Activated naive CD4-positive, alpha-beta T cell treated with anti-CD3 and anti-CD28 coated beads, Interleukin-2, amount 50 U/mL, for 72 hours (primary cell): ENCODE data around the gene NEK1. TPM values are rescaled to one million over a fixed set of nuclear protein-coding genes. Genes with fewer than 3 reads are reported as not detected.
"Not testable (repeated sequence)": the region's sequence is repeated elsewhere in the genome, so short reads cannot be mapped to it uniquely, and the experiment has no call there.

ENCODE experiments used
- ATAC-seq, 2 donors: fragments of 150-1000 bp; cut with Tn5 transposase; 2 replicates each; pipeline ENCODE4 v1.10.0; 2021; ENCODE audit warnings: mild to moderate bottlenecking in 2 of 2, moderate library complexity in 2 of 2
- DNase-seq, 2 donors: peaks; one replicate each; pipeline ENCODE4 v3.0.0; 2021 to 2022; ENCODE audit warnings: low spot score in 2 of 2
- H3K27ac Mint-ChIP-seq, 2 donors: one replicate each; pipeline ENCODE4 v1.8.0; 2022; ENCODE audit warnings: mild to moderate bottlenecking in 2 of 2, mixed read lengths in 2 of 2
- H3K36me3 Mint-ChIP-seq, 2 donors: one replicate each; pipeline ENCODE4 v1.8.0; 2022; ENCODE audit warnings: mixed read lengths in 2 of 2
- H3K9me3 Mint-ChIP-seq, 2 donors: one replicate each; pipeline ENCODE4 v1.8.0; 2022; ENCODE audit warnings: mixed read lengths in 2 of 2
- total RNA-seq, 2 donors: library from RNA; stranded (reverse); gene quantifications; one replicate each; pipeline ENCODE4 v1.2.3, GENCODE V29; 2022

Gene NEK1
- total RNA-seq, 2 donors from 2014 or later: 9.1 to 13.7 TPM

GRCh38 chr4:169640261-169640870 is 28.0 kb upstream of the NEK1 start:
- Mint-ChIP-seq H3K36me3 (peaks cover 21% of the 10 kb centered on the region in 2 donors), H3K9me3 (no peaks in the 10 kb centered on the region), H3K27ac (no peak overlapping the region)
- DNase-seq (no peak), ATAC-seq (no peak)

DNA sequence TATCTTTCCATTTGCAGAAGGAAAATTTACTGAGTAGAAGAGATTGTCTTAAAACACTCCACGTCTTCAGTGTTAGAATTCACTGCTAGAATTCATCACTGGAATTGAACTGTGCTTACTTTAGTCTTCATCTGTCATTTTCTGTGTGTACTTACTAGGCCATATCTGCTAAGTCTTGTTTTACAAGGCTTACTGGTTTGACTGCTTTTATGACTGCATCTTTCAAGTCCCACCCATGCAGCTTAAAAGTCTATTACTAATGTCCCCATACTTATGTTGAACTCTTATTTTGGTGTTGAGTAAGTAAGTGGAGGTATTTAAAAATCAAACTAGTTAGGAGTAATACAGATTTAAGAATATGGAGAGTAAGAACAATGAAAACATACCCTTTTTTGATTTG is 22.6 kb upstream of the NEK1 start:
- no peaks in the 10 kb centered on the region for H3K9me3 Mint-ChIP-seq
- H3K27ac Mint-ChIP-seq: no peak overlapping the region
- DNase-seq: no peak
- ATAC-seq: no peak
- H3K36me3 Mint-ChIP-seq: peaks cover 15 to 16% of the 10 kb centered on the region in 2 donors

DNA sequence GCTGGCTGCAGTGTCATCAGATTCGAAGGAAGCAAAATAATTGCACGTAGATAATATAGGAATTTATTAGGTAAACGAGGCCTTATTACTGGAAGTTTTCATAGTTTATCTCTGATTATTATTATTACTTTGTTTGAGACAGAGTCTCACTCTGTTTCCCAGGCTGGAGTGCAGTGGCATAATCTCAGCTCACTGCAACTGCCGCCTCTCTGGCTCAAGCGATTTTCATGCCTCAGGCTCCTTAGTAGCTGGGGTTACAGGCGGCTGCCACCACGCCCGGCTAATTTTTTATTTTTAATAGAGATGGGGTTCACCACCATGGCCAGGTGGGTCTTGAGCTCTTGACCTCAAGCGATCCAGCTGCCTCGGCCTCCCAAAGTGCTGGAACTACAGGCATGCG is 20.5 kb upstream of the NEK1 start:
- no peaks in the 10 kb centered on the region for H3K9me3 Mint-ChIP-seq
- DNase-seq: no peak
- peaks cover 11 to 12% of the 10 kb centered on the region in 2 donors for H3K36me3 Mint-ChIP-seq
- peak overlapping the region in 1 of 2 donors; percentile 39 for H3K27ac Mint-ChIP-seq
- no peak for ATAC-seq

DNA sequence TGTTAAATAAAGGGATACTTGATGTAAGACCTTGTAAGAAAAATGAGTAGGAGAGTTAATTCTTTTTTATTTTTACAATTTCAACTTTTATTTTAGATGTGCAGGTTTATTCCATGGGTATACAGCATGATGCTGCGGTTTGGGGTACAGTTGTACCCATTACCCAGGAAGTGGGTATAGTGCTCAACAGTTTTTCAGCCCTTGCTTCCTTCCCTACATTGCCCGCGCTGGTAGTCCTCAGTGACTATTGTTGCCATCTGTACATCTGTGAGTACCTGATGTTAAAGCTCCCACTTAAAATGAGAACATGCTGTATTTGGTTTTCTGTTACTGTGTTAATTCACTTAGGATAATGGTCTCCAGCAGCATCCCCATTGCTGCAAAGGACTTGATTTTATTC is 17.7 kb upstream of the NEK1 start:
- Mint-ChIP-seq H3K36me3 (peaks cover 0 to 9% of the 10 kb centered on the region in 2 donors), H3K27ac (no peak overlapping the region), H3K9me3 (no peaks in the 10 kb centered on the region)
- DNase-seq (no peak), ATAC-seq (no peak)

DNA sequence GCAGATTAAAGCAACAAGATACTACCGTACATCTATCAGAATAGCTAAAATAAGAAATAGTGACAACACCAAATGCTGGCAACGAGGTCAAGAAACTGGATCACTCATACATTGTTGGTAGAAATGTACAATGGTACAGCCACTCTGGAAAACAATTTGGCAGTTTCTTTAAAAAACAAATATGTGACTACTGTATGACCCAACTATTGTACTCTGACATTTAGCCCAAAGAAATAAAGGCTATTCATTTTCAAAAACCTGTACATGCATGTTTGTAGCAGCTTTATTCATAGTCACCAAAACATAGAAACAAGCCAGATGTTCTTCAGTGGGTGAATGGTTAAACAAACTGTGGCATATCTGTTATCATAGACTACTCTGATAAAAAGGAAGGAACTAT is 16.2 kb upstream of the NEK1 start:
- Mint-ChIP-seq H3K36me3 (peaks cover 0 to 12% of the 10 kb centered on the region in 2 donors), H3K27ac (no peak overlapping the region), H3K9me3 (no peaks in the 10 kb centered on the region)
- DNase-seq (no peak), ATAC-seq (no peak)

DNA sequence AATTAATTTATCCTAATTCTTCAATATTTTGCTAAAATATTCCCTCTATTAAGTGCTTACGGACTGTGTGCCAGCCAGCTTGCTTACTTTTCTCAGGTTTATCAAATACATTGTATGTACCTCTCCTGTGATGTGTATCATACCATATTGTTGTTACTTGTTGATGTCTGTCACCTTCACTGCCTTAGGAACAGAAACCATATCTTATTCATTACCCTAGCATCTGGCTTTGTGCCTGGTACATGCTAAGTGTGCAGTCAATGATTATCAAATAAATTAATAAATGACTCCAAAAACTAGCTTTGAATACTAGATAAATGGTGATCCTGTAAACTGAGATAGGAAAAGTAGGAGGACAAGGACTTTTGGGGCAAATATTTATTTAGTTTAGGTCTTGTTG is 14.9 kb upstream of the NEK1 start:
- Mint-ChIP-seq H3K36me3 (peaks cover 0 to 12% of the 10 kb centered on the region in 2 donors), H3K27ac (peak overlapping the region; percentile 61 to 73), H3K9me3 (no peaks in the 10 kb centered on the region)
- ATAC-seq (no peak), DNase-seq (no peak)

DNA sequence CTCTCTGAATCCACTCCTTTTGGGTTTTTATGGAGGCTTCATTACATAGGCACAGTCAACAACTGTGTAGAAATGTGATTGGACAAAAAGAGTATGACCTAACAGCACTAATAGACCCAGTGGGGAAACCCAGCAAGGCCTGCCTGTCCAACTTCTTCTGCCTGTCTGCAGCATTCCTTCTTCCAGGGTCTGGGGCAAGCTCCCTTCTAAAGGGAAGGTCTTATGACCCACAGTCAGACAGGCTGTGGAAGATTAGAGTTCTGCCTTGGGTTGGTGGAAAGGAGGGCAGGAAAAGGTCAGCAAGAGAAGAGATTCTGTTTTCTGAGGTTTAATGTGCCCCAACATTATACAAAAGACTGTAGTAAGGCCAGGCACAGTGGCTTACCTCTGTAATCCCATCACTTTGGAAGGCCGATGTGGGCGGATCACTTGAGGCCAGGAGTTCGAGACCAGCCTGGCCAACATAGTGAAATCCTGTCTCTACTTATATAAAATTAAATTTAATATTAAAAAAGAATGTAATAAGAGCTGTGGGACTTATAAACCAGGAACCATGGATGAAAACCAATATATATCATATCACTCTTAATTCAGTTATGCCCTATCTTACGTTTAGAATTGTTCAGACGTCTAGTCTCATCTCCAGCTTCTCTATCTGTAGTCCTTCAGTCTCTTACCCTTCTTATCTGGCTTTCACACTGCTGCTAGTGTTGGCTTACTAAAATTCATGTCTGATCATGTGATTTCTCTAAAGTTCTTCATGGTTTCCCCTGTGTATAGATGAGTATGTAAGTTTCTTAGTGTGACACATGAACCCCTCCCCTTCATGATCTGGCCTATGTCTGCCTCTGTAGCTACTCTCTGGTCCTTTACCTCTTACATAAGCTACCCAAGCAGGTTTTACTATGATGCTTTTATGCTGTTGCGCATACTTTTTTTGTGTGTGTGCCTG is 14.2 kb upstream of the NEK1 start:
- ATAC-seq (peak; percentile 73 to 85), DNase-seq (no peak)
- peak overlapping the region; percentile 40 to 73 for H3K27ac Mint-ChIP-seq

GRCh38 chr4:169625886-169626285 is 13.5 kb upstream of the NEK1 start:
- H3K36me3 Mint-ChIP-seq: peaks cover under 1 to 12% of the 10 kb centered on the region in 2 donors
- H3K9me3 Mint-ChIP-seq: no peaks in the 10 kb centered on the region
- DNase-seq (no peak), ATAC-seq (no peak)
- H3K27ac Mint-ChIP-seq: peak overlapping the region; percentile 40 to 73

More for the DNA sequence above, 14.2 kb upstream of the NEK1 start:
- peaks cover 0 to 12% of the 10 kb centered on the region in 2 donors for H3K36me3 Mint-ChIP-seq
- no peaks in the 10 kb centered on the region for H3K9me3 Mint-ChIP-seq

- Mint-ChIP-seq H3K36me3 (peaks cover 13 to 18% of the 10 kb centered on the region in 2 donors), H3K27ac (peak overlapping the region in 1 of 2 donors; percentile 37)
- not testable (repeated sequence) for H3K9me3 Mint-ChIP-seq, DNase-seq, ATAC-seq
Measured at GRCh38 chr4:169624012-169624411, 11.6 kb upstream of the NEK1 start.

DNA sequence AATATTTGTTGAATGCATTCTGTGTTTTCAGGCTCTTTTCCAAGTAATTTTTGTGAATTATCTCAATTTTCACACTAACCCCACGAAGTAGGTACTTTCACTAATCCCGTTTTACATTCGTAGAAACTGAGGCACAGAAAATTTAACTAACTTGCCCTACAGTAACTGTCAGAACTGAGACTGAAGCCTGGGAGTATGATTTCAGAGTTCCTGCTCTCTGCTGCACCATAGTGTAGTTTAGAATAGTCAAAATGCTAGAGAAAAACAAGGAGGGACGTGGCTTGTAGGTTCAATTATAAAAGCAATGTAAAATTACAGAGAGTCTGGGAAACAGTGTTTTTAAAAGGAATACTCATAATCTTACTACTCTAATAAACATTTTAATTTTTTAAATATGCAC is 10.2 kb upstream of the NEK1 start:
- Mint-ChIP-seq H3K27ac (peak overlapping the region; percentile 44 to 99), H3K36me3 (peaks cover 13 to 18% of the 10 kb centered on the region in 2 donors), H3K9me3 (no peaks in the 10 kb centered on the region)
- ATAC-seq: no peak
- DNase-seq: no peak

GRCh38 chr4:169621731-169622492 is 9.5 kb upstream of the NEK1 start:
- Mint-ChIP-seq H3K27ac (peak overlapping the region; percentile 88 to 99), H3K9me3 (no peaks in the 10 kb centered on the region), H3K36me3 (peaks cover 13 to 18% of the 10 kb centered on the region in 2 donors)
- DNase-seq: peak in 1 of 2 donors; percentile 24
- ATAC-seq: peak; percentile 11 to 60

DNA sequence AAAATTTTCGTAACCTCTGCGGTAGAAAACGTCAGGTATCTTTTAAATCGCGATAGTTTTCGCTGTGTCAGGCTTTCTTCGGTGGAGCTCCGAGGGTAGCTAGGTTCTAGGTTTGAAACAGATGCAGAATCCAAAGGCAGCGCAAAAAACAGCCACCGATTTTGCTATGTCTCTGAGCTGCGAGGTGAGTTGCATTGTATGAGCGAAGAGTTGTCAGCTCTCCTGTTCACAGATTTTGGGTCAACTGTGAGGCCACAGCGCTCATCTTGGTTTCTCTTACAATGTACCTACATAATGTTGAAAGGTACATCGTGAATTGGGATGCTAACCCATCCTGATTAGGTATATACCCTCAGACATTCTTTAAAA is 8.5 kb upstream of the NEK1 start:
- Mint-ChIP-seq H3K9me3 (no peaks in the 10 kb centered on the region), H3K27ac (peak overlapping the region; percentile 96 to 99), H3K36me3 (peaks cover 13 to 17% of the 10 kb centered on the region in 2 donors)
- no peak for ATAC-seq
- no peak for DNase-seq

GRCh38 chr4:169619958-169620879 is 7.8 kb upstream of the NEK1 start, which contains the start of gene CLCN3:
TSS of gene CLCN3 (plus strand) at chr4:169620578. CDS start at chr4:169635929, 15,351 bp downstream.
- DNase-seq (peak; percentile 87 to 96), ATAC-seq (peak; percentile 78 to 88)
- H3K27ac Mint-ChIP-seq: peak within 1 kb of the TSS; percentile 96 to 99
- no peaks in the 10 kb centered on the region for H3K9me3 Mint-ChIP-seq
- H3K36me3 Mint-ChIP-seq: peaks cover 10 to 13% of the 10 kb centered on the region in 2 donors

GRCh38 chr4:169619518-169619957 is 7.2 kb upstream of the NEK1 start:
- peaks cover 7 to 13% of the 10 kb centered on the region in 2 donors for H3K36me3 Mint-ChIP-seq
- peak overlapping the region; percentile 96 to 99 for H3K27ac Mint-ChIP-seq
- DNase-seq (peak in 1 of 2 donors; percentile 33), ATAC-seq (peak in 1 of 2 donors; percentile 13)
- H3K9me3 Mint-ChIP-seq: no peaks in the 10 kb centered on the region

DNA sequence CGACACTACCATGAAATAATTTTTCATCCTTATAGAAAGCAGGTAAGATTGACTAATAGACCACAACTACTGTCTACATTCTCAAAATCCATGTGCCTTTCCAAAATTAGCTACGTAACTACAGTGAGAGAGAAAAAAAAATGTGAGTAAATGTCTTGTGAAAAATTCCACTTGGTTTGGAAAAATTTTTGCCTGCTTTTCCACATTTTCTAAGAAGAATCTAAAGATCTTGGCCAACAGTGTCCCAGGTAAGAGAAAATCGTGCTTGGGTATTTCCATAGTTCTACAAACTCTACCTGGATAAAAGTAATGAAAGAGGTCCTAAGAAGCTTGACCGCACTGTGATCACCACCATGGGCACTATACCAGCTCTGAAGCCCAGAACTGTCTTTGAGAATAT is 6.6 kb upstream of the NEK1 start:
- H3K36me3 Mint-ChIP-seq: peaks cover 7 to 13% of the 10 kb centered on the region in 2 donors
- DNase-seq (no peak), ATAC-seq (no peak)
- peak overlapping the region in 1 of 2 donors; percentile 99 for H3K27ac Mint-ChIP-seq
- no peaks in the 10 kb centered on the region for H3K9me3 Mint-ChIP-seq

DNA sequence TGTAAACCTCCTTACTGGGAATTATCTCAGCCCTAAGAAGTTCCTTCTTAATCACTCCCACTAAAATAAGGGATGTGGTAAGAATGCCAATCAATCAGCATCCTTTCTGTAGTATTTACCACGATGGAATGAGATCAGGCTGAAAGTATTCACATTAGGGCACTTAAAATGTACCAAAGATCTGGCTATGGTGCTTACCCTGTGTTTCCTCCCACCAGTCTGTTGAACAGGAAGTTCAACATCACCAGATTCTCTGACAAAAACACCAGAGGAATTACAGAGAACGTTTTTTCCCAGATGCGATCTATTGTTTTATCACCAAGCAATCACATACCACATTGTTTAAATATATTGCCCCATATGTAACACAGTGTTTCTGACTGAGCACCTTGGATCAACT is 5.9 kb upstream of the NEK1 start:
- H3K9me3 Mint-ChIP-seq: no peaks in the 10 kb centered on the region
- no peak for ATAC-seq

More for the DNA sequence above, 5.9 kb upstream of the NEK1 start:
- H3K36me3 Mint-ChIP-seq: peaks cover 7 to 13% of the 10 kb centered on the region in 2 donors
- peak overlapping the region in 1 of 2 donors; percentile 99 for H3K27ac Mint-ChIP-seq
- no peak for DNase-seq
